MG63 (cell line): ENCODE measurements around the gene EHBP1L1. TPM values are rescaled to one million over a fixed set of nuclear protein-coding genes. Genes with fewer than 3 reads are reported as not detected.

Experiments
- DNase-seq: peaks from one replicate; pipeline ENCODE4 v3.0.0-alpha.2; 2020
- H3K27me3 ChIP-seq: fragments of 250-450 bp; sonication (Bioruptor Pico); 2 replicates; pipeline ENCODE4 v1.5.1; 2020; ENCODE audit warnings: mild to moderate bottlenecking, moderate library complexity
- H3K36me3 ChIP-seq: fragments of 250-450 bp; sonication (Bioruptor Pico); 2 replicates; pipeline ENCODE4 v1.5.1; 2020; ENCODE audit warnings: mild to moderate bottlenecking, moderate library complexity
- H3K4me3 ChIP-seq: fragments of 250-450 bp; sonication (Bioruptor Pico); 2 replicates; pipeline ENCODE4 v1.5.1; 2020; ENCODE audit warnings: mild to moderate bottlenecking, moderate library complexity
- H3K9me3 ChIP-seq: fragments of 250-450 bp; sonication (Bioruptor Pico); 2 replicates; pipeline ENCODE4 v1.5.1; 2020; ENCODE audit warnings: mild to moderate bottlenecking, moderate library complexity
- total RNA-seq: library from RNA; depleted of rRNA; stranded (reverse); fragments of >200 nt; shearing (Covaris generic); gene quantifications from 2 replicates; pipeline ENCODE4 v1.2.3, GENCODE V29; 2014; ENCODE audit warnings: low replicate concordance; rRNA removed

Gene EHBP1L1
- total RNA-seq, 1 experiment from 2014 or later, result 65.1 TPM

DNA sequence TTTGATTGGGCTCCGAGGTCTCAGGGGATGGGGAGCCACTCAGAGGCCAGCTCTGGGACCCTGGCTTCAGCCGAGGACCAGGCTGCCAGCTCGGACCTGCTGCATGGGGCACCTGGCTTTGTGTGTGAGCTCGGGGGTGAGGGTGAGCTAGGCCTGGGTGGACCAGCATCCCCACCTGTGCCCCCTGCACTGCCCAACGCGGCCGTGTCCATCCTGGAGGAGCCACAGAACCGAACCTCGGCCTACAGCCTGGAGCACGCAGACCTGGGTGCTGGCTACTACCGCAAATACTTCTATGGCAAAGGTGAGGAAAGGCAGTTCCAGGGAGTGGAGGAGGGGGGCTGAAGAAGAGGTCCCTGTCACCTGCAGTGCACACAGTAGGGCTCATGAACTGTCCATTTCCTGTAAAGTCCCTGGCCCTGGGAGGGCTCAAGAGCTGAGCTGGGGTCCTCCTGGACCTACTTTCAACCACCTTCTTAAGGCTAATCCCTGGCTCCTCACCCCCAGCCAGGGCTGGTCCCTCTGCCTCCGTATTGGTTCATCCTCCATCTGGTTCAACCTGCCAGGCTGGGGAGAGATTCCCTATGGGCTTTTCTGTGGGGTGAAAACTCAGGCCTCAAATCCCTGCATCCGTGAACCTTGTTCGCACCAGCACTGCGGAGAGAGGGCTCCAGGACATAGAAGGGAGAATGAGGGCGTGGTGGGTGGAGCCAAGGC lies 65.6 kb downstream of the EHBP1L1 start:
- Histone ChIP-seq H3K4me3 (no peak overlapping the region), H3K36me3 (peaks cover 35% of the 10 kb centered on the region), H3K27me3 (no peaks in the 10 kb centered on the region), H3K9me3 (no peaks in the 10 kb centered on the region)
- DNase-seq, result no peak

Other genes starting within 250 kb of the EHBP1L1 start
- 57.9 and 78.1 TPM in 2 replicates for gene DPF2, start 242.2 kb upstream of the EHBP1L1 start, total RNA-seq
- 0.36 and 2.2 TPM in 2 replicates for gene TIGD3, start 221.3 kb upstream of the EHBP1L1 start, total RNA-seq
- gene SLC25A45, start 193.4 kb upstream of the EHBP1L1 start, total RNA-seq, result 1.9 TPM in 2 replicates
- gene FRMD8, start 189.4 kb upstream of the EHBP1L1 start, total RNA-seq, result 25.9 and 44.1 TPM in 2 replicates
- gene NEAT1, start 153.3 kb upstream of the EHBP1L1 start, total RNA-seq, result 4.8 and 7.7 TPM in 2 replicates
- gene MALAT1, start 77.0 kb upstream of the EHBP1L1 start, total RNA-seq, result 258 and 283 TPM in 2 replicates
- gene SCYL1, start 51.0 kb upstream of the EHBP1L1 start, total RNA-seq, result 50.1 and 56.3 TPM in 2 replicates
- gene LTBP3, start 17.7 kb upstream of the EHBP1L1 start, total RNA-seq, result 109 and 124 TPM in 2 replicates
- 51.1 and 90.7 TPM in 2 replicates for gene ZNRD2, start 5.6 kb upstream of the EHBP1L1 start, total RNA-seq
- gene FAM89B, start 3.5 kb upstream of the EHBP1L1 start, total RNA-seq, result 45.5 and 66.6 TPM in 2 replicates
- not detected in 2 replicates for gene KCNK7, start 19.7 kb downstream of the EHBP1L1 start, total RNA-seq
- gene MAP3K11, start 38.2 kb downstream of the EHBP1L1 start, total RNA-seq, result 22.2 and 48.8 TPM in 2 replicates
- gene PCNX3, start 39.7 kb downstream of the EHBP1L1 start, total RNA-seq, result 9.8 and 21.0 TPM in 2 replicates
- gene SIPA1, start 62.0 kb downstream of the EHBP1L1 start, total RNA-seq, result 28.2 and 33.6 TPM in 2 replicates
- 42.2 and 56.1 TPM in 2 replicates for gene RELA, start 86.9 kb downstream of the EHBP1L1 start, total RNA-seq
- gene KAT5, start 136.2 kb downstream of the EHBP1L1 start, total RNA-seq, result 43.5 and 68.8 TPM in 2 replicates
- gene RNASEH2C, start 144.7 kb downstream of the EHBP1L1 start, total RNA-seq, result 28.2 and 73.1 TPM in 2 replicates
- 5.8 and 7.6 TPM in 2 replicates for gene AP5B1, start 204.9 kb downstream of the EHBP1L1 start, total RNA-seq
- not detected in 2 replicates for gene OVOL1, start 211.0 kb downstream of the EHBP1L1 start, total RNA-seq